Stimulated activated CD8-positive, alpha-beta memory T cell treated with anti-CD3 and anti-CD28 coated beads, Interleukin-12 subunit alpha, Interleukin-12 subunit beta, amount 100 ng/mL, for 4 hours (primary cell): Measurements from ENCODE around the gene TMPRSS7.

Experiments
- DNase-seq: peaks from one replicate; pipeline ENCODE4 v3.0.0-alpha.2; 2020; ENCODE audit warnings: low read depth

The TMPRSS7 gene

DNA sequence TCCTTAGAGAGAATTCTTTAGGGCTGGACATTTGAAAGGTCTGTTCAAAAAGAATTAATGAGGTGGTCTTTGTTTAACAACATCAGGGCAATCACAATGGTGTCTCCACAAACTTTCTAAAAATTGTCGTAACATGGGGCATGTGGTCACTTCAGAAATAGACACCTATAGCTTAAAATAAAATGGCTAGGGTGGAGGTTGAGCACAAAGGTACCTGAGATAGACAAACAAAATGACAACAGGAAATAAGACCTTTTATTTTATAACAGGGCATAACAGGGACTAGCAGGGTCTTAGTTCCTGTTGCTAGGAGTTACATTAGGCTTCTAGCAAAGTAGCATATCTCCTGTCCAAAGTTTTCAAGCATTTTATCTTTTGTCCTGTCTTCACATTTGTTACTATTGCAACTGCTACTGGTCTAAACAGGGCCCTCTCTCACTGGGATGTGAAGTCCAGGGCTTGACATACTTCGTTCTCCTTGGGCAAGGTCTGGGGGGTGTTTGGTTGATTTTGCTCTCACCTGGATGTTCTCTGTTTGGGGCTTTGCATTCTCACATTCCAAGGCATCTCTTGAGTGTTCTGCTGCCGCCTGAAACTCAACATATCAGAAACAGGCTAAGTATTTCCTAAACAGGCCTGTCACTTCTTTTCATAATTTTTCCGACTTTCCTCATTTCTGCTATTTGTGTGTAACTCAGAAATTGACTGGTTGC lies 95.5 kb downstream of the TMPRSS7 start:
- no peak for DNase-seq

DNA sequence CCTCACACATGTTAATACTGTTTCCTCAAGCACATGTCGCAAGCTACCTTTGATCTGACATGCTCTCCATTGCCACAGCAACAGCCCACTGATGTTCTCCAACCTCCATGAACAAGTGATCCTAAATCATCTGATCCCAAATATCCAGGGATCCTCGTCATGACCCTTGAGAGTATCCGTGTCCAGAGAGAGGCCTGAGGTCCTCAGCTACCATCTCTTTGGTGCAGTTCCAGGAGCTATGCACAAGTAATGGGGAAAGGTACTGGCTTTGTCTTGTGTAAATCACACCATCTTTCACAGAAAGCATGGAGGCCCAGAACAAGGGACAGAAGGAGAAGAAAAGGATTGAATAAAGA lies 96.1 kb downstream of the TMPRSS7 start:
- DNase-seq: no peak
